MM.1S (cell line): Measurements from ENCODE around the gene ORAI3.
A peak's percentile ranks its signal among the peaks of the same experiment; 100 is the strongest.
"Not testable (repeated sequence)": the region's sequence is repeated elsewhere in the genome, so short reads cannot be mapped to it uniquely, and the experiment has no call there.

Experiments
- DNase-seq: peaks from one replicate; pipeline ENCODE4 v3.0.0-alpha.2; 2015
- H2AFZ ChIP-seq: fragments of 300-600 bp; sonication (generic); 2 replicates; pipeline ENCODE4 v1.6.0; 2016; ENCODE audit warnings: antibody characterized with exemption, low read length
- H3F3A ChIP-seq: fragments of 300-600 bp; sonication (generic); 2 replicates; pipeline ENCODE4 v1.6.1; 2016; ENCODE audit warnings: mild to moderate bottlenecking, antibody characterized with exemption, low read length, moderate library complexity, mixed read lengths; ENCODE audit not compliant: insufficient read depth
- H3K27ac ChIP-seq: fragments of 300-600 bp; sonication (generic); 2 replicates; pipeline ENCODE4 v1.5.1; 2016; ENCODE audit warnings: mild to moderate bottlenecking, low read length
- H3K27me3 ChIP-seq: fragments of 300-600 bp; sonication (generic); replicated peaks from 2 replicates; pipeline ENCODE4 v1.6.0; 2016; ENCODE audit warnings: low read length; ENCODE audit not compliant: insufficient read depth
- H3K36me3 ChIP-seq: fragments of 300-600 bp; sonication (generic); replicated peaks from 2 replicates; pipeline ENCODE4 v1.6.1; 2016; ENCODE audit warnings: mild to moderate bottlenecking, low read length, mixed read lengths; ENCODE audit not compliant: insufficient read depth
- H3K4me1 ChIP-seq: fragments of 300-600 bp; sonication (generic); 2 replicates; pipeline ENCODE4 v1.6.1; 2016; ENCODE audit warnings: low read length, mixed read lengths
- H3K4me2 ChIP-seq: fragments of 300-600 bp; sonication (generic); 2 replicates; pipeline ENCODE4 v1.6.0; 2016; ENCODE audit warnings: low read depth, low read length
- H3K4me3 ChIP-seq: fragments of 300-600 bp; sonication (generic); 2 replicates; pipeline ENCODE4 v1.5.1; 2016; ENCODE audit warnings: low read length, mixed read lengths
- H3K79me2 ChIP-seq: fragments of 300-600 bp; sonication (generic); 2 replicates; pipeline ENCODE4 v1.6.1; 2016; ENCODE audit warnings: mixed run types, low read length, mixed read lengths
- H3K9ac ChIP-seq: fragments of 300-600 bp; sonication (generic); 2 replicates; pipeline ENCODE4 v1.6.1; 2016; ENCODE audit warnings: low read length, mixed read lengths
- H3K9me2 ChIP-seq: fragments of 300-600 bp; sonication (generic); replicated peaks from 2 replicates; pipeline ENCODE4 v1.6.1; 2016; ENCODE audit warnings: mild to moderate bottlenecking, low read length, mixed read lengths; ENCODE audit not compliant: insufficient read depth
- H3K9me3 ChIP-seq: fragments of 300-600 bp; sonication (generic); replicated peaks from 2 replicates; pipeline ENCODE4 v1.6.1; 2016; ENCODE audit warnings: mild to moderate bottlenecking, low read length, mixed read lengths; ENCODE audit not compliant: insufficient read depth
- H4K20me1 ChIP-seq: fragments of 300-600 bp; sonication (generic); 2 replicates; pipeline ENCODE4 v1.6.1; 2016; ENCODE audit warnings: mild to moderate bottlenecking, low read length, moderate library complexity, mixed read lengths; ENCODE audit not compliant: insufficient read depth
- EZH2 ChIP-seq: fragments of 300-600 bp; sonication (generic); optimal IDR thresholded peaks from 2 replicates; pipeline ENCODE3; 2017; ENCODE audit warnings: low read depth, mild to moderate bottlenecking, antibody characterized with exemption, low read length, mixed read lengths
- EZH2phosphoT487 ChIP-seq: fragments of 300-600 bp; sonication (generic); IDR thresholded peaks from 2 replicates; pipeline ENCODE4 v1.6.1; 2018; ENCODE audit warnings: antibody characterized with exemption, low read length
- TF ChIP-seq, protein P1 (sequence below): fragments of 300-600 bp; sonication (generic); IDR thresholded peaks from 2 replicates; pipeline ENCODE4 v1.5.1; 2016; ENCODE audit warnings: antibody characterized with exemption, low read length, mixed read lengths

Gene ORAI3

DNA sequence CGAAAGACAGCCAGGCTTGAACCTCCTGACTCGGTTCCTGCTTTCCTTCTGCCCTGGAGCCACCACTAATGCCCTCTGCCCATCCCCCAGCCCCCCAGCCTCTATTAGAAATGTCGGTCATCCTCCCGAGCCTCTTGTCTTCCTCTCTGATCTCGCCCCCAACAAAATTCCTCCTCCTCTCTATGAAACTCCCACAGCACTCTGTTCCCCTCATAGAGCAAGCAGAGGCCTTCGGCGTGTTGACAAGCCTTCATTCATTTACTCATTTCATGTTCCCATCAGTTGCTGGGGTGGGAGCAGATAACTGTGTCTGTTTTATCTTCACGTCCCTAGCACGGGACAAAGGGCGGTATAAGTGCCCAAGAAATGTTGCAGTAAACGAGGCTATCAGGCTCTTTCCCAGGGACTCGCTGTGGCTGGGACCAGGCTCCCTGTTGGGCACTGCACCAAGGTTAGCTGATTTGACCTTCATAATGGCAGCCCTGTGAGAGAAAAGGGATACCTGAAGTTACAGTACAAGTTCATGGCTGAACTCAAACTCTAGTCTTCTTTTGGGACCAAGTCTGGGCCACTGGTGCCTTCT, 17.7 kb upstream of the ORAI3 start:
- H3K9ac ChIP-seq = no peak overlapping the region
- H3K4me3 ChIP-seq = no peak overlapping the region
- H3K79me2 ChIP-seq = no peaks in the 10 kb centered on the region
- H3K36me3 ChIP-seq = no peaks in the 10 kb centered on the region
- no peak for DNase-seq
- no peaks in the 10 kb centered on the region for H3K27me3 ChIP-seq
- H3K9me3 ChIP-seq = no peaks in the 10 kb centered on the region
- no peak overlapping the region for H3K4me2 ChIP-seq
- H4K20me1 ChIP-seq = no peaks in the 10 kb centered on the region
- H3K9me2 ChIP-seq = no peaks in the 10 kb centered on the region
- no peaks in the 10 kb centered on the region for H3K4me1 ChIP-seq
- H2AFZ ChIP-seq = no peak overlapping the region
- TF ChIP-seq EZH2 = no peak
- TF ChIP-seq, protein P1, sequence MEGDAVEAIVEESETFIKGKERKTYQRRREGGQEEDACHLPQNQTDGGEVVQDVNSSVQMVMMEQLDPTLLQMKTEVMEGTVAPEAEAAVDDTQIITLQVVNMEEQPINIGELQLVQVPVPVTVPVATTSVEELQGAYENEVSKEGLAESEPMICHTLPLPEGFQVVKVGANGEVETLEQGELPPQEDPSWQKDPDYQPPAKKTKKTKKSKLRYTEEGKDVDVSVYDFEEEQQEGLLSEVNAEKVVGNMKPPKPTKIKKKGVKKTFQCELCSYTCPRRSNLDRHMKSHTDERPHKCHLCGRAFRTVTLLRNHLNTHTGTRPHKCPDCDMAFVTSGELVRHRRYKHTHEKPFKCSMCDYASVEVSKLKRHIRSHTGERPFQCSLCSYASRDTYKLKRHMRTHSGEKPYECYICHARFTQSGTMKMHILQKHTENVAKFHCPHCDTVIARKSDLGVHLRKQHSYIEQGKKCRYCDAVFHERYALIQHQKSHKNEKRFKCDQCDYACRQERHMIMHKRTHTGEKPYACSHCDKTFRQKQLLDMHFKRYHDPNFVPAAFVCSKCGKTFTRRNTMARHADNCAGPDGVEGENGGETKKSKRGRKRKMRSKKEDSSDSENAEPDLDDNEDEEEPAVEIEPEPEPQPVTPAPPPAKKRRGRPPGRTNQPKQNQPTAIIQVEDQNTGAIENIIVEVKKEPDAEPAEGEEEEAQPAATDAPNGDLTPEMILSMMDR = no peak
- TF ChIP-seq EZH2phosphoT487 = no peak
- no peaks in the 10 kb centered on the region for H3F3A ChIP-seq
- H3K27ac ChIP-seq = no peak overlapping the region

DNA sequence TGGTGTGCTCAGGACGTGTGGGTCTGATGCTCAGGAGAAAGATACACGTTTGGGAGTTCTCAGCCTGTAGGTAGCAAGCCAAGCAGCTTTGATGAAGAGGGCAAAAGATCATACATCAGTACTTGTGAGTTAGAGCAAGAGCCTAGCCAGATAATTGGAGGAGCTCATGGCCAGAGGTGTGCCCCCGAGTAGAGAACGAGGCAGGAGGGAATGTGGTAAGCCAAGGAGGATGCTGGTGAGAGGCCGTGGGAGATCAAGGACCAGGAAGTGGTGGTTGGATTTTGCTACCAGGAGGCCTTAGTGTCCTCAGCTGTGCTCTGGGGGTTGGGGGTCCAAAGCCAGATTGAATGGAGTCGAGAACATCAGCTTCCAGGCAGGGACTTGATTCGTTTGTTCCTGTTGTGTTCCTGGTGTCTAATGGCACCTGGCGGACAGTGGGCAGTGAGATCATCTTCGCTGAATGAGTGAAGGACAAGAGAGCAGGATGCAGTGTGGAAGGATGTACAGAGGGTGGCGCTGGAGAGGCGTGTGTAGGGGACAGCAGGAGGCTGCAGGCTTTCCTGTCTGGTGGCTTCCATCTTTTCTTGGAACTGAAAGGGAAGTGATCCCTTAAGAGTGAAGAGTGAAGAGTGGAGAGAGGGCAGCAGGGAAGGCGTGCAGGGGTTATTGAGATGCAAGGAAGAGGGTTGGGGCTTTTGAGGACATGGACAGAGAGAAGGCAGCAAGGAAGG, 13.9 kb upstream of the ORAI3 start:
- TF ChIP-seq, protein P1 = peak; percentile 44
- no peak for TF ChIP-seq EZH2
- Histone ChIP-seq H3K27me3 (no peaks in the 10 kb centered on the region), H3F3A (no peaks in the 10 kb centered on the region), H3K4me2 (no peak overlapping the region), H2AFZ (no peak overlapping the region), H3K4me1 (no peaks in the 10 kb centered on the region), H3K9me2 (no peaks in the 10 kb centered on the region), H3K27ac (no peak overlapping the region), H4K20me1 (no peaks in the 10 kb centered on the region), H3K4me3 (no peak overlapping the region), H3K9ac (no peak overlapping the region), H3K36me3 (no peaks in the 10 kb centered on the region), H3K79me2 (no peaks in the 10 kb centered on the region), H3K9me3 (no peaks in the 10 kb centered on the region)
- peak; percentile 17 for DNase-seq

DNA sequence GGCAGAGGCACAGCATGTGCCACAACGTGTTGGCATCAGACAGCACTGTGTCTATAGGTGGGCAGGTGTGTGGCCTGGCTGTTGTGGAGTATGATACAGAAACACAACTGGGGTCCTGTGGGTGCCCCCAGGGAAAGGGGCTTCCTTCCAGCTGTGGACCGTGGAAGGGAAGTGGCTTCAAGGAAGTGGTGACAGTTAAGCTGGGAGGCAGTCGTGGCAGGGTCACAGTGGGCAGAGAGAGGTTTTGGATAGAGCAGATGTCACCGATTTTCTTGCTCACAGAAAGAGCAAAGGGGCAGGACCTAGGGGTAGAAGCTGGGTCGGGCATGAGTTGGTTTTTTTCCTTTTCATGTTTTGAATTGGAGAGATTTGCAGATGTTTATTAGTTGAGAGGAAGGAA, 11.2 kb upstream of the ORAI3 start:
- peaks cover 7% of the 10 kb centered on the region; the same call in 1 of the 2 replicates for H3F3A ChIP-seq
- TF ChIP-seq EZH2phosphoT487 = no peak
- TF ChIP-seq, protein P1 = no peak
- no peak for TF ChIP-seq EZH2
- H3K79me2 ChIP-seq = no peaks in the 10 kb centered on the region
- H4K20me1 ChIP-seq = no peaks in the 10 kb centered on the region
- no peak overlapping the region for H3K9ac ChIP-seq
- H3K27ac ChIP-seq = no peak overlapping the region
- no peak for DNase-seq
- H3K4me1 ChIP-seq = peaks cover 12% of the 10 kb centered on the region
- no peaks in the 10 kb centered on the region for H3K9me3 ChIP-seq
- H2AFZ ChIP-seq = no peak overlapping the region
- no peak overlapping the region for H3K4me3 ChIP-seq
- H3K9me2 ChIP-seq = no peaks in the 10 kb centered on the region
- no peaks in the 10 kb centered on the region for H3K36me3 ChIP-seq
- H3K4me2 ChIP-seq = no peak overlapping the region
- no peaks in the 10 kb centered on the region for H3K27me3 ChIP-seq

DNA sequence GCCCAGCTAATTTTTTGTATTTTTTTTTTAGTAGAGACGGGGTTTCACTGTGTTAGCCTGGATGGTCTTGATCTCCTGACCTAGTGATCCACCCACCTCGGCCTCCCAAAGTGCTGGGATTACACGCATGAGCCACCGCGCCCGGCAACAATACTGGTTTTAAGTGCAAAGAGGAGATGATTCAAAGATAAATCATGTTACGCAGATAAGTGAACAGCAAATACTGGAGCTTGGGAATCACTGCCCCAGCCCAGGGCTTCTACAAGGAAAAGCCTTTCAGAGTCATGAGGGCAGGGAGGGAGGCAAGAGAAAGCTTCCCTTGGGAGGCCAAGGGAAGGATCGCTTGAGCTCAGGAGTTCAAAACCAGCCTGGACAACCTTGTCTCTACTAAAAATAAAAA, 9.3 kb upstream of the ORAI3 start:
- not testable (repeated sequence) for H3K27me3 ChIP-seq, DNase-seq, H3K9me3 ChIP-seq, H3K4me2 ChIP-seq, H2AFZ ChIP-seq, H3K27ac ChIP-seq, H3K9ac ChIP-seq, H3K79me2 ChIP-seq, H3F3A ChIP-seq, H4K20me1 ChIP-seq, H3K36me3 ChIP-seq, H3K9me2 ChIP-seq, H3K4me3 ChIP-seq
- H3K4me1 ChIP-seq = peaks cover 12% of the 10 kb centered on the region
